Measurements from ENCODE around the gene BARD1. TPM values are rescaled to one million over a fixed set of nuclear protein-coding genes. Genes with fewer than 3 reads are reported as not detected.

BARD1 gene
- total and polyA plus RNA-seq, 2 of the 8 experiments (the other 6 are each of a cell fraction or from before 2014, with no cell fraction given) = 11.1 to 29.8 TPM

GRCh38 chr2:214816008-214816533 is 6.6 kb upstream of the BARD1 start (continued):
- TF ChIP-seq ATF2 (IDR thresholded peaks at IDR 0.05; ENCODE audit: low read length) (no peak), KDM1A (IDR thresholded peaks at IDR 0.05; ENCODE audit: borderline replicate concordance, low read length) (no peak), EGR1 (IDR thresholded peaks at IDR 0.05; ENCODE audit: borderline replicate concordance, low read depth, low read length) (no peak), SIX5 (IDR thresholded peaks at IDR 0.05; ENCODE audit: low read depth, low read length) (no peak), RBBP5 (IDR thresholded peaks at IDR 0.05; ENCODE audit: borderline replicate concordance, low read depth, low read length) (no peak)
